ENCODE data around the gene ZKSCAN2. TPM values are rescaled to one million over a fixed set of nuclear protein-coding genes. Genes with fewer than 3 reads are reported as not detected.

The ZKSCAN2 gene
- total and polyA plus RNA-seq, 2 of the 8 experiments (the other 6 are each of a cell fraction or from before 2014, with no cell fraction given): 2.2 to 11.6 TPM

DNA sequence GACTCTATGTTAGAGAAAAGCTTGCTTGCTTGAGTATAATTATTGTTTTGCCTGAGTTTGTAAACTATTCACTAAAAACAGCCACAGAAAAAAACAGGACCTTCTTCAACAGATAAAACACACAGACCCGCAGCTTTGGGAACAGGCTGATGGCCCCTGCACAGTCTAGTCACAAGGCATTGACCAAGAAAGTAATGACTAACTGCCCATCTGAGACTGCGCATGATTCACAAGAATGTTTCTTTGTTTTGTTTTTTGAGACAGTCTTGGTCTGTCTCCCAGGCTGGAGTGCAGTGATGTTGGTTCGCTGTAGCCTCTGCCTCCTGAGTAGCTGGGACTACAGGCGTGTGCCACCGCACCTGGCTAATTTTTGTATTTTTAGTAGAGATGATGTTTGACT, 2.8 kb upstream of the ZKSCAN2 start:
- no peak overlapping the region for H2BK5ac ChIP-seq (ENCODE audit: low read depth, low read length)
- 97% methylated on average over 5 of the region's 5 CpGs; no CpG with 5 or more reads in 1 of the 2 experiments for WGBS, 2 experiments (ENCODE audit: extremely low coverage in 1 of 2, insufficient coverage in 1 of 2, insufficient read length in 1 of 2, insufficient replicate concordance in 2 of 2, low coverage in 1 of 2, low lambda C conversion rate in 2 of 2, missing lambda C conversion rate in 1 of 2)
- DNase-seq (ENCODE audit: low read depth in 1 of 2, low spot score in 2 of 2): no peak
- H4K5ac ChIP-seq (ENCODE audit: insufficient read length, low read depth, low read length): no peak overlapping the region
- H3K79me1 ChIP-seq (ENCODE audit: low read depth, low read length): peaks cover 12% of the 10 kb centered on the region
- H3K23ac ChIP-seq (ENCODE audit: insufficient read length): no peak overlapping the region
- no peak overlapping the region for H3K56ac ChIP-seq (replicated peaks; ENCODE audit: insufficient read length, low read depth, low read length)
- ChIA-PET CTCF (ENCODE audit: partially characterized antibody) (interaction anchor here (0.9 to 3.1 kb wide), 3 partner anchors 10 to 113 kb away, joined by 3 to 13 read pairs (median 3); no protein-coding TSS in a partner anchor), POLR2A (ENCODE audit: partially characterized antibody) (interaction anchor here (0.6 to 5.0 kb wide), 2 partner anchors 11 to 31 kb away, joined by 5 to 23 read pairs; no protein-coding TSS in a partner anchor)
- no peak overlapping the region for H3K14ac ChIP-seq (ENCODE audit: insufficient read length)
- H3K27me3 ChIP-seq (replicated peaks in 1 of 4; ENCODE audit: control insufficient read depth in 3 of 4, extremely low read depth in 1 of 4, insufficient read depth in 3 of 4, low read length in 3 of 4): no peaks in the 10 kb centered on the region
- H3K79me2 ChIP-seq (ENCODE audit: control insufficient read depth in 1 of 2, insufficient read depth in 2 of 2, low read length in 2 of 2): peaks cover 16 to 58% of the 10 kb centered on the region in 2 experiments
- no peak overlapping the region for H3K27ac ChIP-seq (ENCODE audit: low read depth, low read length)
- no peaks in the 10 kb centered on the region for H3K9me3 ChIP-seq (ENCODE audit: insufficient read depth in 2 of 2, low read depth in 1 of 2, low read length in 1 of 2)
- peaks cover 17% of the 10 kb centered on the region for H3K23me2 ChIP-seq (ENCODE audit: low read depth, low read length)
- H3K18ac ChIP-seq (ENCODE audit: extremely low read depth, low read length): no peak overlapping the region
- H3K36me3 ChIP-seq (ENCODE audit: control insufficient read depth in 2 of 4, insufficient read depth in 4 of 4, low read length in 3 of 4): peaks cover 0 to 10% (median 2%) of the 10 kb centered on the region in 4 experiments; a peak in 3 of 8 replicates
- H2AFZ ChIP-seq (ENCODE audit: low read length): no peak overlapping the region
- H2BK12ac ChIP-seq (ENCODE audit: low read depth, low read length): no peak overlapping the region
- TF ChIP-seq SP1 (IDR thresholded peaks at IDR 0.05; ENCODE audit: low read depth, low read length) (no peak), CBX8 (IDR thresholded peaks at IDR 0.05; ENCODE audit: borderline replicate concordance, low read depth, low read length) (no peak)
- H4K91ac ChIP-seq (replicated peaks; ENCODE audit: insufficient read length, low read length): no peak overlapping the region
- H2BK20ac ChIP-seq (ENCODE audit: low read length): no peak overlapping the region
- no peak overlapping the region for H4K8ac ChIP-seq (ENCODE audit: extremely low read depth, insufficient read depth, low read length)
- peaks cover 5 to 8% of the 10 kb centered on the region in 2 experiments for H4K20me1 ChIP-seq (replicated peaks in 1 of 2; ENCODE audit: control insufficient read depth in 1 of 2, insufficient read depth in 2 of 2, low read length in 2 of 2)
- H2BK15ac ChIP-seq (ENCODE audit: low read length): no peak overlapping the region
- H2BK120ac ChIP-seq (replicated peaks; ENCODE audit: low read depth, low read length): no peak overlapping the region
- no peak overlapping the region for H2AK5ac ChIP-seq (ENCODE audit: low read depth, low read length)
- no peak for FAIRE-seq
- H3K9ac ChIP-seq (replicated peaks in 1 of 4; ENCODE audit: extremely low read depth in 1 of 4, low read depth in 3 of 4, low read length in 3 of 4): no peak overlapping the region; a peak in 1 of 7 replicates
- H3K4me1 ChIP-seq (replicated peaks in 1 of 4; ENCODE audit: control insufficient read depth in 3 of 4, insufficient read depth in 4 of 4, low read length in 3 of 4): peaks cover 0 to 2% (median under 1%) of the 10 kb centered on the region in 4 experiments; a peak in 2 of 7 replicates
- no peak overlapping the region for H3K4ac ChIP-seq (replicated peaks; ENCODE audit: insufficient read length, low read depth, low read length)
- no peak overlapping the region; a peak in 1 of 4 replicates for H3K4me2 ChIP-seq (ENCODE audit: insufficient read depth in 1 of 2, low read depth in 2 of 2, low read length in 2 of 2)
- H3K4me3 ChIP-seq (ENCODE audit: extremely low read depth in 1 of 4, insufficient read depth in 2 of 4, low read depth in 3 of 4, low read length in 4 of 4): no peak overlapping the region

All from H1 (cell line).